Measurements from ENCODE around the gene HIVEP1.

Gene HIVEP1

GRCh38 chr6:12118607-12119006 is 106.5 kb downstream of the HIVEP1 start:
- H3K9me3 ChIP-seq (ENCODE audit: low read depth, low read length): peaks cover 3% of the 10 kb centered on the region; the same call in 1 of the 2 replicates
- H3K4me3 ChIP-seq: no peak overlapping the region
- DNase-seq (ENCODE audit: low read depth, low spot score): no peak
- no peak overlapping the region for H3K27ac ChIP-seq
- no peak overlapping the region for H3K9ac ChIP-seq (ENCODE audit: insufficient read length)
- H3K36me3 ChIP-seq (ENCODE audit: insufficient read depth, low read length): peaks cover 9% of the 10 kb centered on the region; the same call in 1 of the 2 replicates
- TF ChIP-seq POLR2AphosphoS5 (IDR thresholded peaks at IDR 0.05; ENCODE audit: borderline replicate concordance, low read depth, low read length) (no peak), EZH2 (IDR thresholded peaks at IDR 0.05) (no peak), FOXP2 (optimal IDR thresholded peaks at IDR 0.05; ENCODE audit: control extremely low read depth, extremely low read length, insufficient read depth) (no peak)

- H3K27ac ChIP-seq: no peak overlapping the region
- TF ChIP-seq FOXP2 (optimal IDR thresholded peaks at IDR 0.05; ENCODE audit: control extremely low read depth, extremely low read length, insufficient read depth): no peak
- TF ChIP-seq EZH2 (IDR thresholded peaks at IDR 0.05): no peak
- TF ChIP-seq POLR2AphosphoS5 (IDR thresholded peaks at IDR 0.05; ENCODE audit: borderline replicate concordance, low read depth, low read length): no peak
- no peak for DNase-seq (ENCODE audit: low read depth, low spot score)
- H3K4me3 ChIP-seq: no peak overlapping the region
- H3K9ac ChIP-seq (ENCODE audit: insufficient read length): no peak overlapping the region
- H3K36me3 ChIP-seq (ENCODE audit: insufficient read depth, low read length): peaks cover 9% of the 10 kb centered on the region; the same call in 1 of the 2 replicates
- H3K9me3 ChIP-seq (ENCODE audit: low read depth, low read length): peaks cover 3% of the 10 kb centered on the region; the same call in 1 of the 2 replicates
These were observed 107.0 kb downstream of the HIVEP1 start for GRCh38 chr6:12119085-12119588.

- TF ChIP-seq EZH2 (IDR thresholded peaks at IDR 0.05): no peak
- TF ChIP-seq FOXP2 (optimal IDR thresholded peaks at IDR 0.05; ENCODE audit: control extremely low read depth, extremely low read length, insufficient read depth): no peak
- Histone ChIP-seq H3K36me3 (ENCODE audit: insufficient read depth, low read length) (peaks cover 6% of the 10 kb centered on the region; the same call in 1 of the 2 replicates), H3K9me3 (ENCODE audit: low read depth, low read length) (no peaks in the 10 kb centered on the region), H3K9ac (ENCODE audit: insufficient read length) (no peak overlapping the region), H3K4me3 (no peak overlapping the region), H3K27ac (no peak overlapping the region)
- no peak for DNase-seq (ENCODE audit: low read depth, low spot score)
These were observed 113.3 kb downstream of the HIVEP1 start for GRCh38 chr6:12125396-12125795.

- H3K4me3 ChIP-seq: no peak overlapping the region
- no peaks in the 10 kb centered on the region for H3K9me3 ChIP-seq (ENCODE audit: low read depth, low read length)
- DNase-seq (ENCODE audit: low read depth, low spot score): no peak
- H3K36me3 ChIP-seq (ENCODE audit: insufficient read depth, low read length): peaks cover 4% of the 10 kb centered on the region; the same call in 1 of the 2 replicates
- no peak overlapping the region for H3K9ac ChIP-seq (ENCODE audit: insufficient read length)
- TF ChIP-seq EZH2 (IDR thresholded peaks at IDR 0.05) (no peak), POLR2AphosphoS5 (IDR thresholded peaks at IDR 0.05; ENCODE audit: borderline replicate concordance, low read depth, low read length) (no peak), FOXP2 (optimal IDR thresholded peaks at IDR 0.05; ENCODE audit: control extremely low read depth, extremely low read length, insufficient read depth) (no peak)
- H3K27ac ChIP-seq: no peak overlapping the region
These were observed 113.9 kb downstream of the HIVEP1 start for GRCh38 chr6:12126051-12126450.

- no peak for TF ChIP-seq POLR2AphosphoS5 (IDR thresholded peaks at IDR 0.05; ENCODE audit: borderline replicate concordance, low read depth, low read length)
- TF ChIP-seq FOXP2 (optimal IDR thresholded peaks at IDR 0.05; ENCODE audit: control extremely low read depth, extremely low read length, insufficient read depth): no peak
- no peak for TF ChIP-seq EZH2 (IDR thresholded peaks at IDR 0.05)
- no peak overlapping the region for H3K27ac ChIP-seq
- no peaks in the 10 kb centered on the region for H3K36me3 ChIP-seq (ENCODE audit: insufficient read depth, low read length)
- H3K9me3 ChIP-seq (ENCODE audit: low read depth, low read length): no peaks in the 10 kb centered on the region
- no peak for DNase-seq (ENCODE audit: low read depth, low spot score)
- H3K4me3 ChIP-seq: no peak overlapping the region
- H3K9ac ChIP-seq (ENCODE audit: insufficient read length): no peak overlapping the region
These were observed 117.4 kb downstream of the HIVEP1 start for GRCh38 chr6:12129523-12129922.

- no peak for TF ChIP-seq FOXP2 (optimal IDR thresholded peaks at IDR 0.05; ENCODE audit: control extremely low read depth, extremely low read length, insufficient read depth)
- TF ChIP-seq POLR2AphosphoS5 (IDR thresholded peaks at IDR 0.05; ENCODE audit: borderline replicate concordance, low read depth, low read length): no peak
- no peak for TF ChIP-seq EZH2 (IDR thresholded peaks at IDR 0.05)
- Histone ChIP-seq H3K27ac (no peak overlapping the region), H3K4me3 (no peak overlapping the region), H3K36me3 (ENCODE audit: insufficient read depth, low read length) (no peaks in the 10 kb centered on the region), H3K9me3 (ENCODE audit: low read depth, low read length) (no peaks in the 10 kb centered on the region), H3K9ac (ENCODE audit: insufficient read length) (no peak overlapping the region)
- DNase-seq (ENCODE audit: low read depth, low spot score): no peak
These were observed 120.5 kb downstream of the HIVEP1 start for GRCh38 chr6:12132351-12133222.

- Histone ChIP-seq H3K4me3 (no peak overlapping the region), H3K27ac (no peak overlapping the region), H3K9ac (ENCODE audit: insufficient read length) (no peak overlapping the region), H3K36me3 (ENCODE audit: insufficient read depth, low read length) (peaks cover 9% of the 10 kb centered on the region; the same call in 1 of the 2 replicates), H3K9me3 (ENCODE audit: low read depth, low read length) (no peaks in the 10 kb centered on the region)
- TF ChIP-seq POLR2AphosphoS5 (IDR thresholded peaks at IDR 0.05; ENCODE audit: borderline replicate concordance, low read depth, low read length) (no peak), EZH2 (IDR thresholded peaks at IDR 0.05) (no peak), FOXP2 (optimal IDR thresholded peaks at IDR 0.05; ENCODE audit: control extremely low read depth, extremely low read length, insufficient read depth) (no peak)
- no peak for DNase-seq (ENCODE audit: low read depth, low spot score)
These were observed 122.5 kb downstream of the HIVEP1 start for GRCh38 chr6:12134581-12134980.

GRCh38 chr6:12134991-12135390 is 122.9 kb downstream of the HIVEP1 start:
- no peak for TF ChIP-seq FOXP2 (optimal IDR thresholded peaks at IDR 0.05; ENCODE audit: control extremely low read depth, extremely low read length, insufficient read depth)
- no peak for TF ChIP-seq EZH2 (IDR thresholded peaks at IDR 0.05)
- no peak for TF ChIP-seq POLR2AphosphoS5 (IDR thresholded peaks at IDR 0.05; ENCODE audit: borderline replicate concordance, low read depth, low read length)
- Histone ChIP-seq H3K9ac (ENCODE audit: insufficient read length) (no peak overlapping the region), H3K27ac (no peak overlapping the region), H3K9me3 (ENCODE audit: low read depth, low read length) (no peaks in the 10 kb centered on the region), H3K4me3 (no peak overlapping the region), H3K36me3 (ENCODE audit: insufficient read depth, low read length) (peaks cover 13% of the 10 kb centered on the region; the same call in 1 of the 2 replicates)
- no peak for DNase-seq (ENCODE audit: low read depth, low spot score)
